H1 (cell line): ENCODE results near the gene DOCK10.

Experiments
- CHD1 ChIP-seq: IDR thresholded peaks from 2 replicates; pipeline ENCODE4 v1.6.1; 2012; ENCODE audit warnings: low read depth, low read length, improper control_type of control experiment
- CTBP2 ChIP-seq: IDR thresholded peaks from 2 replicates; pipeline ENCODE4 v1.7.0; 2011; ENCODE audit warnings: borderline replicate concordance, mild to moderate bottlenecking, moderate library complexity, mixed read lengths, low read length; ENCODE audit not compliant: insufficient read depth, insufficient read length
- CTCF ChIP-seq, 3 experiments: IDR thresholded peaks; 1 replicate in 2 of 3; 2 replicates in 1 of 3; pipeline versions ENCODE4 v1.5.1 to v1.6.1; 2011; ENCODE audit warnings: low read length in 3 of 3, mild to moderate bottlenecking in 3 of 3, inconsistent platforms in 2 of 3, low read depth in 1 of 3, moderate library complexity in 1 of 3; ENCODE audit not compliant: insufficient read depth in 1 of 3; ENCODE audit errors: control extremely low read depth in 1 of 3
- EP300 ChIP-seq, 2 experiments: IDR thresholded peaks; 1 replicate in 1 of 2; 2 replicates in 1 of 2; pipeline ENCODE4 v1.6.1; 2011 to 2012; ENCODE audit warnings: low read depth in 2 of 2, low read length in 2 of 2, mild to moderate bottlenecking in 2 of 2, borderline replicate concordance in 1 of 2, inconsistent platforms in 1 of 2, moderate library complexity in 1 of 2
- EZH2 ChIP-seq: fragments of 200-600 bp; sonication (generic); IDR thresholded peaks from 2 replicates; pipeline ENCODE4 v1.7.1; 2012; ENCODE audit warnings: low read depth, mild to moderate bottlenecking, moderate library complexity, low read length, inconsistent platforms; ENCODE audit not compliant: severe bottlenecking
- KDM5A ChIP-seq: fragments of 200-600 bp; IDR thresholded peaks from 2 replicates; pipeline ENCODE4 v1.7.1; 2012; ENCODE audit warnings: mild to moderate bottlenecking, low read length, inconsistent platforms, mixed read lengths
- POLR2A ChIP-seq, 2 experiments: IDR thresholded peaks; 1 replicate in 1 of 2; 2 replicates in 1 of 2; pipeline ENCODE4 v1.6.1; 2011; ENCODE audit warnings: low read depth in 2 of 2, low read length in 2 of 2, mild to moderate bottlenecking in 2 of 2; ENCODE audit errors: control extremely low read depth in 1 of 2
- SIRT6 ChIP-seq: IDR thresholded peaks from one replicate; pipeline ENCODE4 v1.7.1; 2012; ENCODE audit warnings: low read length, inconsistent platforms
- SP1 ChIP-seq: IDR thresholded peaks from 2 replicates; pipeline ENCODE4 v1.6.1; 2011; ENCODE audit warnings: low read depth, low read length
- TAF1 ChIP-seq: IDR thresholded peaks from 2 replicates; pipeline ENCODE4 v1.6.1; 2011; ENCODE audit warnings: mild to moderate bottlenecking, low read depth, low read length
- TEAD4 ChIP-seq: IDR thresholded peaks from 2 replicates; pipeline ENCODE4 v1.6.1; 2012; ENCODE audit warnings: low read depth, low read length, inconsistent platforms, mixed read lengths
- YY1 ChIP-seq: IDR thresholded peaks from 2 replicates; pipeline ENCODE4 v1.6.1; 2011; ENCODE audit warnings: low read depth, mild to moderate bottlenecking, low read length

- TF ChIP-seq TEAD4: no peak
- TF ChIP-seq CTCF (IDR thresholded peaks at IDR 0.05; ENCODE audit: control extremely low read depth in 1 of 3, insufficient read depth in 1 of 3, low read depth in 1 of 3, low read length in 3 of 3): no peak
- TF ChIP-seq KDM5A: no peak
- TF ChIP-seq SIRT6: no peak
- no peak for TF ChIP-seq EP300 (IDR thresholded peaks at IDR 0.05; ENCODE audit: borderline replicate concordance in 1 of 2, low read depth in 2 of 2, low read length in 2 of 2)
- TF ChIP-seq POLR2A (IDR thresholded peaks at IDR 0.05; ENCODE audit: control extremely low read depth in 1 of 2, low read depth in 2 of 2, low read length in 2 of 2): no peak
- TF ChIP-seq SP1: no peak
- no peak for TF ChIP-seq EZH2
- TF ChIP-seq TAF1: no peak
- TF ChIP-seq CHD1: no peak
- TF ChIP-seq YY1: no peak
- no peak for TF ChIP-seq CTBP2
Observed at GRCh38 chr2:224884188-224884587, 158.1 kb downstream of the DOCK10 start.
